GM12878 (cell line): ENCODE data around the gene POLD2. TPM values are rescaled to one million over a fixed set of nuclear protein-coding genes. Genes with fewer than 3 reads are reported as not detected.
A peak's percentile ranks its signal among the peaks of the same experiment; 100 is the strongest.

ENCODE experiments used
- ATAC-seq: fragments of 200-7000 bp; cut with Tn5 transposase; 3 replicates; pipeline ENCODE4 v1.9.1; 2020; ENCODE audit warnings: mild to moderate bottlenecking, moderate library complexity
- BruUV-seq: library from RNA; stranded (reverse); fragments of 400-500 nt; replicated peaks from 2 replicates; lab custom pipeline; 2021; lab: Mats Ljungman, UMichigan
- CTCF ChIA-PET: fragments of 300-600 bp; sonication (Branson Sonifier 250); formaldehyde crosslinking; extraction: SDS; loops from one replicate; lab custom pipeline; 2021; ENCODE audit warnings: inconsistent platforms; lab: Yijun Ruan, JAX
- POLR2A ChIA-PET: fragments of 350-600 bp; formaldehyde crosslinking; extraction: SDS; loops from one replicate; lab custom pipeline; 2021; ENCODE audit warnings: inconsistent platforms; lab: Charles Lee
- RAD21 ChIA-PET: fragments of 300-600 bp; sonication (Branson Sonifier 250); formaldehyde crosslinking; loops from one replicate; lab custom pipeline; 2023; ENCODE audit warnings: antibody characterized with exemption; ENCODE audit not compliant: unreplicated experiment; lab: Charles Lee
- SMC1A ChIA-PET: fragments of 300-600 bp; sonication (Branson Sonifier 250); formaldehyde crosslinking; loops from one replicate; lab custom pipeline; 2023; ENCODE audit not compliant: unreplicated experiment, uncharacterized antibody; lab: Charles Lee
- DNase-seq: peaks from one replicate; pipeline ENCODE4 v3.0.0-alpha.2; 2011; ENCODE audit warnings: low read depth, low spot score
- FAIRE-seq: peaks from 3 replicates; lab custom pipeline; 2011; peaks lifted over from hg19 to GRCh38; lab: Jason Lieb, UNC
- H2AFZ ChIP-seq: 2 replicates; pipeline ENCODE4 v1.6.0; 2011; ENCODE audit warnings: low read depth, low read length, control low read depth; ENCODE audit not compliant: control insufficient read depth
- H3K27ac ChIP-seq: 2 replicates; pipeline ENCODE4 v1.5.1; 2011; ENCODE audit warnings: control low read depth; ENCODE audit not compliant: control insufficient read depth, insufficient read depth
- H3K27me3 ChIP-seq, 2 experiments: replicated peaks in 1 of 2; 2 replicates each; pipeline versions ENCODE4 v1.6.0 to v1.6.1; 2011; ENCODE audit warnings: low read length in 1 of 2; ENCODE audit not compliant: control insufficient read depth in 2 of 2, insufficient read depth in 2 of 2
- H3K36me3 ChIP-seq, 2 experiments: 2 replicates each; pipeline ENCODE4 v1.5.1; 2011; ENCODE audit warnings: low read length in 1 of 2; ENCODE audit not compliant: control insufficient read depth in 2 of 2, insufficient read depth in 2 of 2
- H3K4me1 ChIP-seq: 2 replicates; pipeline ENCODE4 v1.6.1; 2011; ENCODE audit warnings: mild to moderate bottlenecking, low read length, moderate library complexity, mixed read lengths; ENCODE audit not compliant: control insufficient read depth, insufficient read depth
- H3K4me2 ChIP-seq: 2 replicates; pipeline ENCODE4 v1.6.0; 2011; ENCODE audit warnings: control low read depth; ENCODE audit not compliant: control insufficient read depth, insufficient read depth
- H3K4me3 ChIP-seq: fragments of 200-600 bp; sonication (generic); 2 replicates; pipeline ENCODE4 v1.5.1; 2016
- H3K79me2 ChIP-seq: 2 replicates; pipeline ENCODE4 v1.6.0; 2011; ENCODE audit warnings: low read length; ENCODE audit not compliant: control insufficient read depth, insufficient read depth
- H3K9ac ChIP-seq: 2 replicates; pipeline ENCODE4 v1.8.0; 2011; ENCODE audit warnings: low read length, control low read depth, mixed read lengths; ENCODE audit not compliant: control insufficient read depth, insufficient read depth
- H3K9me3 ChIP-seq: replicated peaks from 3 replicates; pipeline ENCODE4 v1.5.1; 2011; ENCODE audit warnings: mild to moderate bottlenecking, low read length; ENCODE audit not compliant: control insufficient read depth, insufficient read depth
- H4K20me1 ChIP-seq: 2 replicates; pipeline ENCODE4 v1.6.0; 2011; ENCODE audit not compliant: control insufficient read depth, insufficient read depth
- NFIC ChIP-seq: IDR thresholded peaks from 2 replicates; pipeline ENCODE4 v1.6.1; 2012; ENCODE audit warnings: low read depth, mild to moderate bottlenecking, inconsistent platforms, low read length, moderate library complexity
- POLR2A ChIP-seq: IDR thresholded peaks from 2 replicates; pipeline ENCODE4 v1.6.1; 2011; ENCODE audit warnings: low read depth, mild to moderate bottlenecking, low read length
- RAD21 ChIP-seq: IDR thresholded peaks from 2 replicates; pipeline ENCODE4 v1.6.1; 2011; ENCODE audit warnings: mild to moderate bottlenecking, low read depth, low read length, moderate library complexity; ENCODE audit not compliant: insufficient read depth
- WGBS: methylation state at CpG from one replicate; pipeline ENCODE4 v1.1.6; 2016; ENCODE audit warnings: low lambda C conversion rate; ENCODE audit not compliant: insufficient replicate concordance, insufficient coverage; ENCODE audit errors: missing lambda C conversion rate; 5-methylcytosine and 5-hydroxymethylcytosine counted together
- in situ Hi-C: fragments of 300-500 bp; cut with MboI; formaldehyde crosslinking; loops from 9 replicates; pipeline ENCODE4 v1.14.3; 2018; ENCODE audit warnings: mixed read lengths
- intact Hi-C: fragments of 100-400 bp; cut with micrococcal nuclease; formaldehyde crosslinking; loops from one replicate; pipeline ENCODE4 v1.14.2; 2022; ENCODE audit not compliant: unreplicated experiment
- polyA plus RNA-seq, 11 experiments: library from polyadenylated mRNA; depleted of rRNA in 4 of 11; unstranded in 6 of 11; stranded (reverse) in 5 of 11; fragments of >200 nt; fragmentation: Nextera tagmentation in 4 of 11; fragmentation: Illumina TruSeq in 1 of 11; extraction: Ambion mirVana in 4 of 11; extraction: Trizol in 1 of 11; gene quantifications; 1 replicate in 1 of 11; 2 replicates in 10 of 11; pipeline versions ENCODE4 v1.2.1 to v1.2.3, GENCODE V29; 2011 to 2016; ENCODE audit warnings: inconsistent platforms in 2 of 11, missing spikeins in 2 of 11, low read depth in 1 of 11
- total RNA-seq, 4 experiments: library from RNA; depleted of rRNA in 3 of 4; stranded (reverse); fragments of >200 nt in 3 of 4; fragmentation: Illumina TruSeq in 1 of 4; extraction: Trizol in 1 of 4; gene quantifications; 2 replicates each; pipeline versions ENCODE4 v1.2.1 to v1.2.3, GENCODE V29; 2013 to 2021
- TF ChIP-seq, protein P1 (sequence below), 3 experiments: IDR thresholded peaks in 2 of 3; conservative IDR thresholded peaks in 1 of 3; 2 replicates each; pipeline ENCODE4 v1.5.1; 2011; ENCODE audit warnings: low read depth in 3 of 3, low read length in 3 of 3, mild to moderate bottlenecking in 3 of 3, control low read depth in 2 of 3, moderate library complexity in 2 of 3, inconsistent platforms in 1 of 3, mixed read lengths in 1 of 3; ENCODE audit not compliant: control insufficient read depth in 2 of 3, insufficient read depth in 1 of 3; ENCODE audit errors: extremely low read depth in 1 of 3
- TF ChIP-seq, protein P2 (sequence below): IDR thresholded peaks from 2 replicates; pipeline ENCODE4 v1.6.1; 2012; ENCODE audit warnings: low read depth, low read length, improper control_type of control experiment

The POLD2 gene
- total and polyA plus RNA-seq, 10 of the 15 experiments (the other 5 are each of a cell fraction or from before 2014, with no cell fraction given): 19.1 to 287 (median 169) TPM

DNA sequence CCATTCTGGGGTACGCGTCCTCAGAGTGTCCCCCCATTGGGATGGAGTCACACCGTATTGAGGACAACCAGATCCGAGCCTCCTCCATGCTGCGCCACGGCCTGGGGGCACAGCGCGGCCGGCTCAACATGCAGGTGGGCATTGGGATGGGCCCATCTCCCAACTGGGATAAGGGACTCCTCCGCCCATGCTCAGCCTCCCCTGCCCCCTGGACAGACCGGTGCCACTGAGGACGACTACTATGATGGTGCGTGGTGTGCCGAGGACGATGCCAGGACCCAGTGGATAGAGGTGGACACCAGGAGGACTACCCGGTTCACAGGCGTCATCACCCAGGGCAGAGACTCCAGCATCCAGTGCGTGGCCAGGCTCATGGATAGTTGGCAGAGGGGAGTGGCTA, 13.4 kb downstream of the POLD2 start:
- Histone ChIP-seq H3K4me2 (no peak overlapping the region), H3K27ac (no peak overlapping the region), H3K27me3 (peaks cover 7 to 10% of the 10 kb centered on the region in 2 experiments), H2AFZ (no peak overlapping the region), H3K9me3 (no peaks in the 10 kb centered on the region), H3K79me2 (no peaks in the 10 kb centered on the region), H4K20me1 (no peaks in the 10 kb centered on the region), H3K4me1 (no peaks in the 10 kb centered on the region), H3K36me3 (no peaks in the 10 kb centered on the region; a peak in 2 of 4 replicates), H3K4me3 (no peak overlapping the region), H3K9ac (no peak overlapping the region)
- no peak for DNase-seq
- no peak for FAIRE-seq
- no peak for ATAC-seq
- TF ChIP-seq POLR2A: peak; percentile 25; the same call in 1 of the 2 replicates
- TF ChIP-seq NFIC: no peak
- 54% methylated on average over 18 of the region's 18 CpGs for WGBS
- BruUV-seq: no TSS peak
- intact Hi-C loops: no loop called here
- ChIA-PET RAD21 (no interaction called here), POLR2A (interaction anchor here (0.9 kb wide), 1 partner anchor 13 kb away, joined by 3 read pairs; the partner anchor contains the start of gene POLD2), SMC1A (no interaction called here), CTCF (no interaction called here)
- in situ Hi-C loops: no loop called here

- Histone ChIP-seq H2AFZ (no peak overlapping the region), H3K79me2 (no peaks in the 10 kb centered on the region), H3K4me3 (no peak overlapping the region), H3K27me3 (peaks cover 11 to 15% of the 10 kb centered on the region in 2 experiments), H3K36me3 (no peaks in the 10 kb centered on the region), H3K9me3 (no peaks in the 10 kb centered on the region), H3K27ac (no peak overlapping the region), H3K4me1 (no peaks in the 10 kb centered on the region), H3K9ac (no peak overlapping the region), H4K20me1 (no peaks in the 10 kb centered on the region), H3K4me2 (no peak overlapping the region)
- FAIRE-seq: no peak
- ATAC-seq: peak; percentile 53
- ChIA-PET SMC1A (no interaction called here), POLR2A (no interaction called here), RAD21 (no interaction called here), CTCF (no interaction called here)
- in situ Hi-C loops: no loop called here
- intact Hi-C loops: no loop called here
- no TSS peak for BruUV-seq
- 41% methylated on average over 20 of the region's 21 CpGs for WGBS
- TF ChIP-seq, protein P1, sequence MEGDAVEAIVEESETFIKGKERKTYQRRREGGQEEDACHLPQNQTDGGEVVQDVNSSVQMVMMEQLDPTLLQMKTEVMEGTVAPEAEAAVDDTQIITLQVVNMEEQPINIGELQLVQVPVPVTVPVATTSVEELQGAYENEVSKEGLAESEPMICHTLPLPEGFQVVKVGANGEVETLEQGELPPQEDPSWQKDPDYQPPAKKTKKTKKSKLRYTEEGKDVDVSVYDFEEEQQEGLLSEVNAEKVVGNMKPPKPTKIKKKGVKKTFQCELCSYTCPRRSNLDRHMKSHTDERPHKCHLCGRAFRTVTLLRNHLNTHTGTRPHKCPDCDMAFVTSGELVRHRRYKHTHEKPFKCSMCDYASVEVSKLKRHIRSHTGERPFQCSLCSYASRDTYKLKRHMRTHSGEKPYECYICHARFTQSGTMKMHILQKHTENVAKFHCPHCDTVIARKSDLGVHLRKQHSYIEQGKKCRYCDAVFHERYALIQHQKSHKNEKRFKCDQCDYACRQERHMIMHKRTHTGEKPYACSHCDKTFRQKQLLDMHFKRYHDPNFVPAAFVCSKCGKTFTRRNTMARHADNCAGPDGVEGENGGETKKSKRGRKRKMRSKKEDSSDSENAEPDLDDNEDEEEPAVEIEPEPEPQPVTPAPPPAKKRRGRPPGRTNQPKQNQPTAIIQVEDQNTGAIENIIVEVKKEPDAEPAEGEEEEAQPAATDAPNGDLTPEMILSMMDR (IDR thresholded peaks at IDR 0.05 in 2 of 3, conservative IDR thresholded peaks at IDR 0.05 in 1 of 3; ENCODE audit: control insufficient read depth in 2 of 3, extremely low read depth in 1 of 3, insufficient read depth in 1 of 3, low read depth in 3 of 3, low read length in 3 of 3): peak in 1 of 3 experiments; percentile 27; a peak in 1 of 6 replicates
- TF ChIP-seq, protein P2, sequence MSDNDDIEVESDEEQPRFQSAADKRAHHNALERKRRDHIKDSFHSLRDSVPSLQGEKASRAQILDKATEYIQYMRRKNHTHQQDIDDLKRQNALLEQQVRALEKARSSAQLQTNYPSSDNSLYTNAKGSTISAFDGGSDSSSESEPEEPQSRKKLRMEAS: no peak
- 0 out of 2 replicates have a peak, but pooled peaks have one; percentile 9 for TF ChIP-seq RAD21
- DNase-seq: no peak
These were observed 14.3 kb downstream of the POLD2 start for GRCh38 chr7:44108768-44109750.
